ENCODE results near the gene SERTAD2.

SERTAD2 gene

GRCh38 chr2:64638502-64639120 is 15.1 kb downstream of the SERTAD2 start:
- in situ Hi-C loops (cut with MboI; ENCODE audit: low sequenced_read_pairs, unreplicated experiment), result no loop called here
- no peak for DNase-seq (ENCODE audit: low spot score)

GRCh38 chr2:64637931-64638330 is 15.8 kb downstream of the SERTAD2 start:
- in situ Hi-C loops (cut with MboI; ENCODE audit: low sequenced_read_pairs, unreplicated experiment), result no loop called here
- TF ChIP-seq CTCF (IDR thresholded peaks at IDR 0.05; ENCODE audit: borderline replicate concordance, control extremely low read depth, extremely low read depth, insufficient read depth, missing control alignments), result no peak
- DNase-seq (ENCODE audit: low spot score), result no peak

More at GRCh38 chr2:64638502-64639120, 15.1 kb downstream of the SERTAD2 start:
- TF ChIP-seq CTCF (IDR thresholded peaks at IDR 0.05; ENCODE audit: borderline replicate concordance, control extremely low read depth, extremely low read depth, insufficient read depth, missing control alignments), result no peak

- in situ Hi-C loops (cut with MboI; ENCODE audit: low sequenced_read_pairs, unreplicated experiment), result no loop called here
- TF ChIP-seq CTCF (IDR thresholded peaks at IDR 0.05; ENCODE audit: borderline replicate concordance, control extremely low read depth, extremely low read depth, insufficient read depth, missing control alignments), result no peak
- peak; percentile 64 for DNase-seq (ENCODE audit: low spot score)
Observed at GRCh38 chr2:64637000-64637635, 16.6 kb downstream of the SERTAD2 start.

GRCh38 chr2:64635976-64636911 is 17.5 kb downstream of the SERTAD2 start:
- in situ Hi-C loops (cut with MboI; ENCODE audit: low sequenced_read_pairs, unreplicated experiment), result no loop called here
- DNase-seq (ENCODE audit: low spot score), result peak; percentile 78

GRCh38 chr2:64634345-64635267 is 19.1 kb downstream of the SERTAD2 start:
- no peak for DNase-seq (ENCODE audit: low spot score)

More at GRCh38 chr2:64635976-64636911, 17.5 kb downstream of the SERTAD2 start:
- TF ChIP-seq CTCF (IDR thresholded peaks at IDR 0.05; ENCODE audit: borderline replicate concordance, control extremely low read depth, extremely low read depth, insufficient read depth, missing control alignments), result no peak

More at GRCh38 chr2:64634345-64635267, 19.1 kb downstream of the SERTAD2 start:
- in situ Hi-C loops (cut with MboI; ENCODE audit: low sequenced_read_pairs, unreplicated experiment), result no loop called here
- TF ChIP-seq CTCF (IDR thresholded peaks at IDR 0.05; ENCODE audit: borderline replicate concordance, control extremely low read depth, extremely low read depth, insufficient read depth, missing control alignments), result no peak
